ENCODE data around the gene CD37. TPM values are rescaled to one million over a fixed set of nuclear protein-coding genes. Genes with fewer than 3 reads are reported as not detected.

CD37 gene
- total RNA-seq, 1 donor: not detected

GRCh38 chr19:49340865-49341718 is 5.9 kb downstream of the CD37 start:
- no peak for TF ChIP-seq CTCF (IDR thresholded peaks at IDR 0.05; ENCODE audit: insufficient read depth, low read depth, low read length)
- no peak overlapping the region for H3K4me3 ChIP-seq (ENCODE audit: low read depth, low read length)
- DNase-seq (ENCODE audit: low read depth): no peak

DNA sequence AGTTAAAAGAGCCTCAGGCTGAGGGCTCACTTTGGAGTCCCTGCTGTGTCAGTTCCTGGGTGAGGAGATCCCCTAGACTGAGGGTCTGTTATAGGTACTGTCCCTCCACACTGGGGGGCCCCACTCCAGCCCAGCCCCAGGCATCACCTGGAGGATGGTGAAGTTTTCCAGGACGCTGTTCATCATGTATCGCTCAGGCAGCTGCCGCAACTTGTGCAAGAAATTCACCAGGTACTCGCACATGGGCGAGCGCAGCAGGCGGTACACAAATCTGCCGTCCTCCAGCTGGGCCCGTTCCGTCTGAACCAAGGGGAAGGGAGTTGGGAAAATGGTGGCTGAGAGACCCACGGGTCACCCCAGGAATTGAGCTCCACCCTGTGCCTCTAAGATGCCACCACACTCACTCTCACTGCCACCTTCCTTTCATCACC is 7.1 kb downstream of the CD37 start:
- H3K4me3 ChIP-seq (ENCODE audit: low read depth, low read length): no peak overlapping the region
- no peak for DNase-seq (ENCODE audit: low read depth)
- TF ChIP-seq CTCF (IDR thresholded peaks at IDR 0.05; ENCODE audit: insufficient read depth, low read depth, low read length): no peak

- TF ChIP-seq CTCF (IDR thresholded peaks at IDR 0.05; ENCODE audit: insufficient read depth, low read depth, low read length): no peak
- no peak overlapping the region for H3K4me3 ChIP-seq (ENCODE audit: low read depth, low read length)
- no peak for DNase-seq (ENCODE audit: low read depth)
Measured at GRCh38 chr19:49343123-49343522, 7.9 kb downstream of the CD37 start.

DNA sequence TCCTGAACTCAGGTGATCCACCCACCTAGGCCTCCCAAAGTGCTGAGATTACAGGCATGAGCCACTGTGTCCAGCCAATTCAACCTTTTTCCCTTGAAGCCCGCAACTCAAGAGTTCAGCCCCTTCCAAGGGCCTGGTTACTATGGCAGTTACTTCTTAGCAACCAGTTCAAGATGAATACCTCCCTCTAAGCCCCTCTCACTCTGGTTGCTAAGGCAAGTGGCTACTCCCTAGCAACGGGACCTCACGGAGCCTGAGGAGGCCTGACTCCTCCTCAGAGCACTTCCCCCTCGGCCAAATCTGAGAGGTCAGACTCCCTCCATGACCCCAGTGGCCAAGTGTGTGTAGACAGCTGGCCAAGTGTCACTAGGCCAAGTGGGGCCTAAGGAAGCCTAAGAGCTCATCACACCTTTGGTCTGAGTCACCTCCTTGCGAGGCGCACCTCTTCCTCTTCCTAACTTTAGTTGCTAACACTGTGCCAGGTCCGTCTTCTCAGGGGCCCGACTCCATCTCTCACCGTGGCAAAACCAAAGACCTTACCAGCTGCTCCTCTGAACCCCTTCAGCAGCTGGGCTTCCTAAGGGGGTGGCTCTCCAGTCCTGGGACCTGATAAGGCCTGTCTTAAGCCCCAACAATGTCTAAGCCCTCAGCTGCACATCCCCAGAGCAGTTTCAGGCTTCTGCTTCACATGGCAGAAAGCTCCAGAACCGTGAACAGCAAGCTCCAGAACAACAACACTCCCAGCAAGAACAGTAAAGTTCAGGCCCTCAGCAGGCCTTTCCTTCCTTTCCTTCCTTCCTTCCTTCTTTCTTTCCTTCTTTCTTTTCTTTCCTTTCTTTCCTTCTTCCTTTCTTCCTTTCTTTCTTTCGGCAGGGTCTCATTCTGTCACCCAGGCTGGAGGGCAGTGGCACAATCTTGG is 9.6 kb downstream of the CD37 start:
- no peak overlapping the region for H3K4me3 ChIP-seq (ENCODE audit: low read depth, low read length)
- DNase-seq (ENCODE audit: low read depth): no peak
- no peak for TF ChIP-seq CTCF (IDR thresholded peaks at IDR 0.05; ENCODE audit: insufficient read depth, low read depth, low read length)

DNA sequence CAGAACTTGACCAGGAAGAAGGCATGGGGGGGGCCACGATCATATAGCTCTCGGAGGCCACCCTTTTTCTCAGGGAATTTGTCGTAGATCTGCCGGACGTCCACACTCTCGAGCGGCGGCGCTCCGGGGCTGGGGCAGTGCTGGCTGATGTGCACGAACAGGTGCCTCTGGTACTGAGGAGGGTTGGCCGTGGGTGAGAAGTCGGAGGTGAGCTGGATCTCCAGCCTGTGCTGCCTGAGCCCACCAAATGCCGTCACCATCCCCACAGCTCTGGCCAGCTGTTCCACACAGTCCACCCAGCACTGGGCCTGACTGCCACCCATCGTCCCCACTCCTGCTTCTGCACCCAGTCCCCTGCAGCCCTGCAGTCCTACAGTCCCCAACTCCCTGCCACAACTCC is 12.0 kb downstream of the CD37 start:
- no peak overlapping the region for H3K4me3 ChIP-seq (ENCODE audit: low read depth, low read length)
- no peak for DNase-seq (ENCODE audit: low read depth)
- TF ChIP-seq CTCF (IDR thresholded peaks at IDR 0.05; ENCODE audit: insufficient read depth, low read depth, low read length): no peak

GRCh38 chr19:49347835-49348234 is 12.6 kb downstream of the CD37 start:
- DNase-seq (ENCODE audit: low read depth): peak; percentile 85
- TF ChIP-seq CTCF (IDR thresholded peaks at IDR 0.05; ENCODE audit: insufficient read depth, low read depth, low read length): peak; percentile 40
- H3K4me3 ChIP-seq (ENCODE audit: low read depth, low read length): no peak overlapping the region
